GM12891 (cell line): ENCODE results near the gene GIMAP8.

ENCODE experiments used
- PAX5 ChIP-seq: IDR thresholded peaks from 2 replicates; pipeline ENCODE4 v1.6.1; 2011; ENCODE audit warnings: low read length, moderate library complexity, mild to moderate bottlenecking; ENCODE audit not compliant: insufficient read depth, severe bottlenecking
- POLR2A ChIP-seq: IDR thresholded peaks from 2 replicates; pipeline ENCODE4 v1.6.1; 2011; ENCODE audit warnings: low read depth, low read length, control low read depth
- POLR2AphosphoS5 ChIP-seq: IDR thresholded peaks from 2 replicates; pipeline ENCODE4 v1.6.1; 2011; ENCODE audit warnings: low read depth, low read length, control low read depth
- POU2F2 ChIP-seq: IDR thresholded peaks from 2 replicates; pipeline ENCODE4 v1.6.1; 2011; ENCODE audit warnings: low read depth, mild to moderate bottlenecking, control low read depth, low read length, moderate library complexity
- SPI1 ChIP-seq: IDR thresholded peaks from 2 replicates; pipeline ENCODE4 v1.6.1; 2011; ENCODE audit warnings: low read depth, low read length, control low read depth
- TAF1 ChIP-seq: IDR thresholded peaks from 2 replicates; pipeline ENCODE4 v1.6.1; 2011; ENCODE audit warnings: low read depth, low read length, control low read depth

DNA sequence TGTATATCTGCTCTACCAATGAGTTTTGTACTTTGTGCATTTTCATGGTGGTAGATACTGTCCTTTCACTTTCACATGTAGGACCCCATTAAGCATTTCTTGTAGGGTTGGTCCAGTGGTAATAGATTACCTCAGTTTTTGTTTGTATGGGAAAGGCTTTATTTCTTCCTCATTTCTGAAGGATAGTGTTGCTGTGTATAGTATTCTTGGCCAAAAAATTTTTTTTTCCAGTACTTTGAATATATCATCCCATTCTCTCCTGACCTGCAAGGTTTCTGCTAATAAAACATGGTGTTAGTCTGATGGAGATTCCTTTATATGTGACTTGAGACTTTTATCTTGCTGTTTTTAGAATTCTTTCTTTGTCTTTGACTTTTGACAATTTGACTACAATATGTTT lies 12.0 kb downstream of the GIMAP8 start:
- no peak for TF ChIP-seq POLR2A
- TF ChIP-seq POU2F2: no peak
- no peak for TF ChIP-seq POLR2AphosphoS5
- TF ChIP-seq TAF1: no peak
- no peak for TF ChIP-seq SPI1
- TF ChIP-seq PAX5: no peak
